Adrenal gland (tissue), 12 donors: ENCODE results near the gene STK11IP. TPM values are rescaled to one million over a fixed set of nuclear protein-coding genes. Genes with fewer than 3 reads are reported as not detected.
"Not testable (repeated sequence)": the region's sequence is repeated elsewhere in the genome, so short reads cannot be mapped to it uniquely, and the experiment has no call there.

ENCODE experiments used
- DNase-seq, 7 donors: peaks; one replicate each; pipeline ENCODE4 v3.0.0-alpha.2; 2019 to 2020
- H3K27ac ChIP-seq, 5 donors: fragments of 200-600 bp; sonication (generic) in 4 of 5; 1 replicate in 3 of 5; 2 replicates in 2 of 5; pipeline versions ENCODE4 v1.5.1 to v1.8.0; 2016 to 2020; ENCODE audit warnings: mild to moderate bottlenecking in 1 of 5
- H3K27me3 ChIP-seq: fragments of 200-600 bp; 2 replicates; pipeline ENCODE4 v1.8.0; 2021
- H3K36me3 ChIP-seq, 2 donors: fragments of 200-600 bp; replicated peaks in 1 of 2; 1 replicate in 1 of 2; 2 replicates in 1 of 2; pipeline versions ENCODE4 v1.5.1 to v1.8.0; 2018 to 2022
- H3K4me1 ChIP-seq, 2 donors: fragments of 200-600 bp; replicated peaks in 1 of 2; 1 replicate in 1 of 2; 2 replicates in 1 of 2; pipeline versions ENCODE4 v1.5.1 to v1.8.0; 2018 to 2021
- H3K4me3 ChIP-seq, 4 donors: fragments of 200-600 bp; sonication (generic) in 3 of 4; one replicate each; pipeline ENCODE4 v1.5.1; 2016 to 2018
- H3K9me3 ChIP-seq, 3 donors: fragments of 200-600 bp; sonication (generic) in 1 of 3; replicated peaks in 1 of 3; 1 replicate in 2 of 3; 2 replicates in 1 of 3; pipeline versions ENCODE4 v1.5.1 to v1.8.0; 2016 to 2021
- CTCF ChIP-seq, 6 experiments: fragments of 450-650 bp in 4 of 6; fragments of 200-600 bp in 2 of 6; sonication (generic) in 1 of 6; IDR thresholded peaks; 1 replicate in 5 of 6; 2 replicates in 1 of 6; pipeline versions ENCODE4 v1.5.1 to v1.8.0; 2016 to 2021; ENCODE audit warnings: antibody characterized with exemption in 6 of 6, mild to moderate bottlenecking in 2 of 6, moderate library complexity in 1 of 6
- POLR2A ChIP-seq, 2 donors: fragments of 450-650 bp; IDR thresholded peaks; one replicate each; pipeline ENCODE4 v1.6.1; 2017; ENCODE audit warnings: antibody characterized with exemption in 2 of 2, mild to moderate bottlenecking in 2 of 2, moderate library complexity in 1 of 2
- WGBS, 4 donors: extraction: QIAGEN DNeasy Blood & Tissue Kit in 2 of 4; methylation state at CpG; one replicate each; pipeline versions ENCODE4 v1.1.5 to v1.1.7; 2013 to 2017; 5-methylcytosine and 5-hydroxymethylcytosine counted together
- intact Hi-C, 2 donors: fragments of 100-400 bp; cut with DNase I; formaldehyde crosslinking; loops; one replicate each; pipeline versions ENCODE4 v1.14.1 to v1.15.0; 2022 to 2023
- polyA plus RNA-seq, 3 donors: library from polyadenylated mRNA; stranded (reverse); fragments of 200-250 nt in 2 of 3; fragments of 350-450 nt in 1 of 3; fragmentation: Illumina TruSeq in 1 of 3; extraction: RNeasy Lipid Tissue Mini Kit (QIAGEN cat#74804) in 1 of 3; gene quantifications; one replicate each; pipeline ENCODE4 v1.2.3, GENCODE V29; 2013 to 2014
- total RNA-seq, 9 donors: library from RNA; depleted of rRNA in 4 of 9; stranded (reverse); fragments of >200 nt in 4 of 9; fragments of 120-200 nt in 1 of 9; fragmentation: NEBNext Ultra II Directional in 1 of 9; extraction: Animal tissue kit (Norgen Biotek cat#: 25700) in 1 of 9; gene quantifications; one replicate each; pipeline versions ENCODE4 v1.1.0 to v1.2.4, GENCODE V29; 2013 to 2023
- donor health status: healthy with polysubstance abuse.
- donor health status: Bipolar disorder and iron deficiency.
- donor health status: DM: yes; HTN: yes; CAD: no.
- donor health status: DM: no; HTN: no; CAD: no.
- donor health status: DM: no; HTN: no; CAD: no.
- donor health status: DM: yes; HTN: yes; CAD: no.

The STK11IP gene
- total and polyA plus RNA-seq, 12 donors = 5.0 to 68.1 (median 25.5) TPM

- H3K27me3 ChIP-seq = no peaks in the 10 kb centered on the region
- peak overlapping the region in 4 of 5 donors; percentile 10 to 79 (median 56) for H3K27ac ChIP-seq
- peak in 6 of 7 donors; percentile 42 to 75 (median 71) for DNase-seq
- 63 to 65% (median 64%) methylated on average over 12 of the region's 12 CpGs for WGBS, 4 donors
- no peak overlapping the region for H3K4me3 ChIP-seq
- peaks cover 12 to 30% of the 10 kb centered on the region in 2 donors for H3K4me1 ChIP-seq
- H3K9me3 ChIP-seq = no peaks in the 10 kb centered on the region
- TF ChIP-seq POLR2A (IDR thresholded peaks at IDR 0.05) = no peak
- no peak for TF ChIP-seq CTCF (IDR thresholded peaks at IDR 0.05)
- intact Hi-C loops = no loop called here
- H3K36me3 ChIP-seq = no peaks in the 10 kb centered on the region
Observed at GRCh38 chr2:219645631-219646527, 48.2 kb downstream of the STK11IP start.

- intact Hi-C loops = no loop called here
- no peaks in the 10 kb centered on the region for H3K9me3 ChIP-seq
- no peak for DNase-seq
- peaks cover 12 to 17% of the 10 kb centered on the region in 2 donors for H3K4me1 ChIP-seq
- TF ChIP-seq POLR2A (IDR thresholded peaks at IDR 0.05) = no peak
- no peak for TF ChIP-seq CTCF (IDR thresholded peaks at IDR 0.05)
- 63 to 76% (median 67%) methylated on average over 2 of the region's 2 CpGs for WGBS, 4 donors
- no peaks in the 10 kb centered on the region for H3K27me3 ChIP-seq
- H3K36me3 ChIP-seq = no peaks in the 10 kb centered on the region
- H3K4me3 ChIP-seq = no peak overlapping the region
- H3K27ac ChIP-seq = no peak overlapping the region
Observed at GRCh38 chr2:219648176-219648575, 50.5 kb downstream of the STK11IP start.

GRCh38 chr2:219648963-219649362 lies 51.3 kb downstream of the STK11IP start:
- Histone ChIP-seq H3K36me3 (no peaks in the 10 kb centered on the region), H3K4me3 (no peak overlapping the region), H3K4me1 (peaks cover 12 to 17% of the 10 kb centered on the region in 2 donors), H3K27me3 (peaks cover 7% of the 10 kb centered on the region), H3K27ac (no peak overlapping the region), H3K9me3 (no peaks in the 10 kb centered on the region)
- intact Hi-C loops = no loop called here
- WGBS, 4 donors = 71 to 79% (median 72%) methylated on average over 4 of the region's 4 CpGs
- DNase-seq = no peak
- no peak for TF ChIP-seq CTCF (IDR thresholded peaks at IDR 0.05)
- no peak for TF ChIP-seq POLR2A (IDR thresholded peaks at IDR 0.05)

- no peaks in the 10 kb centered on the region for H3K36me3 ChIP-seq
- WGBS, 4 donors = 58 to 76% (median 63%) methylated on average over 6 to 8 of the region's 8 CpGs
- no peak for TF ChIP-seq CTCF (IDR thresholded peaks at IDR 0.05)
- TF ChIP-seq POLR2A (IDR thresholded peaks at IDR 0.05) = no peak
- H3K27me3 ChIP-seq = peaks cover 8% of the 10 kb centered on the region
- no peak overlapping the region for H3K27ac ChIP-seq
- no peak overlapping the region for H3K4me3 ChIP-seq
- peaks cover under 1 to 5% of the 10 kb centered on the region in 2 donors for H3K4me1 ChIP-seq
- no peak for DNase-seq
- intact Hi-C loops = no loop called here
- no peaks in the 10 kb centered on the region for H3K9me3 ChIP-seq
Observed at GRCh38 chr2:219650426-219651248, 53.0 kb downstream of the STK11IP start.

- H3K27ac ChIP-seq, H3K4me1 ChIP-seq, DNase-seq, H3K27me3 ChIP-seq, H3K4me3 ChIP-seq, H3K9me3 ChIP-seq, H3K36me3 ChIP-seq, intact Hi-C loops: not testable (repeated sequence)
- WGBS, 4 donors = 73 to 78% (median 75%) methylated on average over 6 of the region's 6 CpGs
Observed at GRCh38 chr2:219651656-219652055, 54.0 kb downstream of the STK11IP start.
